HepG2 (cell line): ENCODE measurements around the gene ATG4D. TPM values are rescaled to one million over a fixed set of nuclear protein-coding genes. Genes with fewer than 3 reads are reported as not detected.
A peak's percentile ranks its signal among the peaks of the same experiment; 100 is the strongest.

Experiments
- GABPA ChIP-seq, 2 experiments: IDR thresholded peaks; 2 replicates each; pipeline ENCODE4 v1.6.1; 2011 to 2016; ENCODE audit warnings: low read depth in 2 of 2, low read length in 1 of 2, missing biosample characterization in 1 of 2, missing genetic modification characterization in 1 of 2
- KLF6 ChIP-seq: IDR thresholded peaks from 2 replicates; pipeline ENCODE4 v1.8.0; 2016; ENCODE audit warnings: missing biosample characterization, missing genetic modification reagents
- LCORL ChIP-seq, 2 experiments: fragments of 450-650 bp in 1 of 2; sonication (generic) in 1 of 2; formaldehyde crosslinking in 1 of 2; IDR thresholded peaks; 2 replicates each; pipeline versions ENCODE4 v1.5.0 to v1.6.1; 2017 to 2020; ENCODE audit warnings: antibody characterized with exemption in 1 of 2, missing genetic modification reagents in 1 of 2
- NCOR1 ChIP-seq: fragments of 200-600 bp; sonication (generic); IDR thresholded peaks from 2 replicates; pipeline ENCODE4 v1.7.0; 2017; ENCODE audit warnings: antibody characterized with exemption, low read length, borderline replicate concordance
- POLR2G ChIP-seq: fragments of 200-400 bp; formaldehyde crosslinking; IDR thresholded peaks from 2 replicates; pipeline ENCODE4 v1.6.1; 2018; ENCODE audit warnings: mild to moderate bottlenecking, low read depth, low read length, moderate library complexity
- TBX3 ChIP-seq: fragments of 450-650 bp; IDR thresholded peaks from 2 replicates; pipeline ENCODE4 v1.6.1; 2017; ENCODE audit warnings: antibody characterized with exemption, mild to moderate bottlenecking, inconsistent platforms, borderline replicate concordance
- THAP8 ChIP-seq: sonication (generic); formaldehyde crosslinking; IDR thresholded peaks from 2 replicates; pipeline ENCODE4 v1.5.1; 2020; ENCODE audit warnings: missing genetic modification reagents, mild to moderate bottlenecking, borderline replicate concordance
- ZNF121 ChIP-seq: sonication (generic); formaldehyde crosslinking; IDR thresholded peaks from 2 replicates; pipeline ENCODE4 v1.5.0; 2020; ENCODE audit warnings: mild to moderate bottlenecking, missing genetic modification reagents
- ZNF770 ChIP-seq: sonication (generic); formaldehyde crosslinking; IDR thresholded peaks from 2 replicates; pipeline ENCODE4 v1.5.0; 2020; ENCODE audit warnings: mild to moderate bottlenecking, missing genetic modification reagents
- polyA plus RNA-seq, 8 experiments: library from polyadenylated mRNA; depleted of rRNA in 3 of 8; stranded (reverse) in 7 of 8; unstranded in 1 of 8; fragments of >200 nt; fragmentation: Illumina TruSeq in 4 of 8; extraction: Trizol in 4 of 8; gene quantifications; 2 replicates each; pipeline versions ENCODE4 v1.2.1 to v1.2.3, GENCODE V29; 2011 to 2016; ENCODE audit warnings: low read depth in 4 of 8, missing spikeins in 1 of 8, mixed read lengths in 1 of 8; ENCODE audit not compliant: insufficient read depth in 1 of 8
- total RNA-seq, 5 experiments: library from RNA; depleted of rRNA; stranded (reverse); fragments of >200 nt; fragmentation: Illumina TruSeq; extraction: Trizol; gene quantifications; 2 replicates each; pipeline ENCODE4 v1.2.3, GENCODE V29; 2016; ENCODE audit warnings: low read depth in 1 of 5
- TF ChIP-seq, protein P1 (sequence below), 2 experiments: IDR thresholded peaks; 2 replicates each; pipeline ENCODE4 v1.6.1; 2011 to 2012; ENCODE audit warnings: low read length in 2 of 2, borderline replicate concordance in 1 of 2, low read depth in 1 of 2, mild to moderate bottlenecking in 1 of 2, moderate library complexity in 1 of 2
- TF ChIP-seq, protein P2 (sequence below): IDR thresholded peaks from 2 replicates; pipeline ENCODE4 v1.6.1; 2012; ENCODE audit warnings: inconsistent platforms
- TF ChIP-seq, protein P3 (sequence below): sonication (generic); formaldehyde crosslinking; conservative IDR thresholded peaks from 2 replicates; pipeline ENCODE4 v1.4.0; 2020; ENCODE audit warnings: missing genetic modification reagents
- TF ChIP-seq, protein P4 (sequence below): sonication (generic); formaldehyde crosslinking; IDR thresholded peaks from 2 replicates; pipeline ENCODE4 v1.4.0; 2020; ENCODE audit warnings: missing genetic modification reagents
- TF ChIP-seq, protein P5 (sequence below): sonication (generic); formaldehyde crosslinking; IDR thresholded peaks from 2 replicates; pipeline ENCODE4 v1.4.0; 2020; ENCODE audit warnings: low read depth, mild to moderate bottlenecking, missing genetic modification reagents

The ATG4D gene
- total and polyA plus RNA-seq, 2 of the 13 experiments (the other 11 are each of a cell fraction or from before 2014, with no cell fraction given): 17.8 to 19.0 TPM

DNA sequence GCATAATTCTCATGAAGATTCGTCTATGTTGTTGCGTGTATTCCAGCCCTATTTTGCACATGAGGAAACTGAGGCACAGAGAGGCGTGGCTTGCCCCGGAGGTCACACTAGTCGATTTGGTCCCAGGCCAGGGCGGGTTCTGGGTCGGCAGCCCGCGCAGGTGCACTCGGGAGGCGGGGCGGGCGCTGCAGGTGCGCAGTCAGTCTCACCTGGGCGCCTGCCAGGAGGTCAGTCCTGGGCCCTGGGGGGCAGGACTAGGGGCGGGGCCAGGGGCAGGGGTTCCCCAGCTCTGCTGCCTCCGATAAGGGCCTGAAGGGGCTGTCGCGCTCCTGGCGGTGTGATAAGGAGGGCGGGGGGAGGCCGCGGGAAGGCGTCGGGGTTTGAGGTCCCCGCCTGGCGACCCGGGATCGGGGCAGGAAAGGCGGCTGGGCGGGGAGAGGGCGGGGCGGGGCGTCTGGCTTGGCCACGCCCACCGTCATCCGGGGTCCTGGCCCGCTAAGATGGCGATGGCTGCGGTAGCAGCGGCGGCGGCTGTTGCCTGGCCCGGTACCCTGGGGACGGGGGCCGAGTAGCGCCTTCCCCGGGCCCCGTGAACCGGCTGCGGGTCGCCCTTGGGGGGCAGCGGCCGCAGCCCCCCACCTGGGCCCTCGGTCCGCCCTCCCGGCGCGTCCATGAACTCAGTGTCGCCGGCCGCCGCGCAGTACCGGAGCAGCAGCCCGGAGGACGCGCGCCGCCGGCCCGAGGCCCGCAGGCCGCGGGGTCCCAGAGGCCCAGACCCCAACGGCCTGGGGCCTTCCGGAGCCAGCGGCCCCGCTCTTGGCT lies at the start of gene ATG4D (continued):
- TF ChIP-seq, protein P1, sequence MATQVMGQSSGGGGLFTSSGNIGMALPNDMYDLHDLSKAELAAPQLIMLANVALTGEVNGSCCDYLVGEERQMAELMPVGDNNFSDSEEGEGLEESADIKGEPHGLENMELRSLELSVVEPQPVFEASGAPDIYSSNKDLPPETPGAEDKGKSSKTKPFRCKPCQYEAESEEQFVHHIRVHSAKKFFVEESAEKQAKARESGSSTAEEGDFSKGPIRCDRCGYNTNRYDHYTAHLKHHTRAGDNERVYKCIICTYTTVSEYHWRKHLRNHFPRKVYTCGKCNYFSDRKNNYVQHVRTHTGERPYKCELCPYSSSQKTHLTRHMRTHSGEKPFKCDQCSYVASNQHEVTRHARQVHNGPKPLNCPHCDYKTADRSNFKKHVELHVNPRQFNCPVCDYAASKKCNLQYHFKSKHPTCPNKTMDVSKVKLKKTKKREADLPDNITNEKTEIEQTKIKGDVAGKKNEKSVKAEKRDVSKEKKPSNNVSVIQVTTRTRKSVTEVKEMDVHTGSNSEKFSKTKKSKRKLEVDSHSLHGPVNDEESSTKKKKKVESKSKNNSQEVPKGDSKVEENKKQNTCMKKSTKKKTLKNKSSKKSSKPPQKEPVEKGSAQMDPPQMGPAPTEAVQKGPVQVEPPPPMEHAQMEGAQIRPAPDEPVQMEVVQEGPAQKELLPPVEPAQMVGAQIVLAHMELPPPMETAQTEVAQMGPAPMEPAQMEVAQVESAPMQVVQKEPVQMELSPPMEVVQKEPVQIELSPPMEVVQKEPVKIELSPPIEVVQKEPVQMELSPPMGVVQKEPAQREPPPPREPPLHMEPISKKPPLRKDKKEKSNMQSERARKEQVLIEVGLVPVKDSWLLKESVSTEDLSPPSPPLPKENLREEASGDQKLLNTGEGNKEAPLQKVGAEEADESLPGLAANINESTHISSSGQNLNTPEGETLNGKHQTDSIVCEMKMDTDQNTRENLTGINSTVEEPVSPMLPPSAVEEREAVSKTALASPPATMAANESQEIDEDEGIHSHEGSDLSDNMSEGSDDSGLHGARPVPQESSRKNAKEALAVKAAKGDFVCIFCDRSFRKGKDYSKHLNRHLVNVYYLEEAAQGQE (IDR thresholded peaks at IDR 0.05; ENCODE audit: borderline replicate concordance in 1 of 2, low read depth in 1 of 2, low read length in 2 of 2): no peak; a peak in 1 of 4 replicates
- TF ChIP-seq, protein P2, sequence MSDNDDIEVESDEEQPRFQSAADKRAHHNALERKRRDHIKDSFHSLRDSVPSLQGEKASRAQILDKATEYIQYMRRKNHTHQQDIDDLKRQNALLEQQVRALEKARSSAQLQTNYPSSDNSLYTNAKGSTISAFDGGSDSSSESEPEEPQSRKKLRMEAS: peak; percentile 7; the same call in 1 of the 2 replicates
- TF ChIP-seq, protein P3, sequence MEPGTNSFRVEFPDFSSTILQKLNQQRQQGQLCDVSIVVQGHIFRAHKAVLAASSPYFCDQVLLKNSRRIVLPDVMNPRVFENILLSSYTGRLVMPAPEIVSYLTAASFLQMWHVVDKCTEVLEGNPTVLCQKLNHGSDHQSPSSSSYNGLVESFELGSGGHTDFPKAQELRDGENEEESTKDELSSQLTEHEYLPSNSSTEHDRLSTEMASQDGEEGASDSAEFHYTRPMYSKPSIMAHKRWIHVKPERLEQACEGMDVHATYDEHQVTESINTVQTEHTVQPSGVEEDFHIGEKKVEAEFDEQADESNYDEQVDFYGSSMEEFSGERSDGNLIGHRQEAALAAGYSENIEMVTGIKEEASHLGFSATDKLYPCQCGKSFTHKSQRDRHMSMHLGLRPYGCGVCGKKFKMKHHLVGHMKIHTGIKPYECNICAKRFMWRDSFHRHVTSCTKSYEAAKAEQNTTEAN (CRISPR knock-in tag): no peak
- TF ChIP-seq POLR2G (peak; percentile 74), ZNF121 (CRISPR knock-in tag) (no peak), LCORL (IDR thresholded peaks at IDR 0.05) (no peak), LCORL (CRISPR knock-in tag; IDR thresholded peaks at IDR 0.05) (peak; percentile 45; the same call in 1 of the 2 replicates), KLF6 (CRISPR knock-in tag) (peak; percentile 49; the same call in 1 of the 2 replicates), GABPA (IDR thresholded peaks at IDR 0.05; ENCODE audit: low read depth, low read length) (no peak), GABPA (CRISPR knock-in tag; IDR thresholded peaks at IDR 0.05; ENCODE audit: low read depth) (no peak), THAP8 (CRISPR knock-in tag) (no peak), TBX3 (no peak), NCOR1 (peak; percentile 19; the same call in 1 of the 2 replicates), ZNF770 (peak; percentile 73; the same call in 1 of the 2 replicates)
- TF ChIP-seq, protein P4, sequence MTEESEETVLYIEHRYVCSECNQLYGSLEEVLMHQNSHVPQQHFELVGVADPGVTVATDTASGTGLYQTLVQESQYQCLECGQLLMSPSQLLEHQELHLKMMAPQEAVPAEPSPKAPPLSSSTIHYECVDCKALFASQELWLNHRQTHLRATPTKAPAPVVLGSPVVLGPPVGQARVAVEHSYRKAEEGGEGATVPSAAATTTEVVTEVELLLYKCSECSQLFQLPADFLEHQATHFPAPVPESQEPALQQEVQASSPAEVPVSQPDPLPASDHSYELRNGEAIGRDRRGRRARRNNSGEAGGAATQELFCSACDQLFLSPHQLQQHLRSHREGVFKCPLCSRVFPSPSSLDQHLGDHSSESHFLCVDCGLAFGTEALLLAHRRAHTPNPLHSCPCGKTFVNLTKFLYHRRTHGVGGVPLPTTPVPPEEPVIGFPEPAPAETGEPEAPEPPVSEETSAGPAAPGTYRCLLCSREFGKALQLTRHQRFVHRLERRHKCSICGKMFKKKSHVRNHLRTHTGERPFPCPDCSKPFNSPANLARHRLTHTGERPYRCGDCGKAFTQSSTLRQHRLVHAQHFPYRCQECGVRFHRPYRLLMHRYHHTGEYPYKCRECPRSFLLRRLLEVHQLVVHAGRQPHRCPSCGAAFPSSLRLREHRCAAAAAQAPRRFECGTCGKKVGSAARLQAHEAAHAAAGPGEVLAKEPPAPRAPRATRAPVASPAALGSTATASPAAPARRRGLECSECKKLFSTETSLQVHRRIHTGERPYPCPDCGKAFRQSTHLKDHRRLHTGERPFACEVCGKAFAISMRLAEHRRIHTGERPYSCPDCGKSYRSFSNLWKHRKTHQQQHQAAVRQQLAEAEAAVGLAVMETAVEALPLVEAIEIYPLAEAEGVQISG (CRISPR knock-in tag): no peak
- TF ChIP-seq, protein P5, sequence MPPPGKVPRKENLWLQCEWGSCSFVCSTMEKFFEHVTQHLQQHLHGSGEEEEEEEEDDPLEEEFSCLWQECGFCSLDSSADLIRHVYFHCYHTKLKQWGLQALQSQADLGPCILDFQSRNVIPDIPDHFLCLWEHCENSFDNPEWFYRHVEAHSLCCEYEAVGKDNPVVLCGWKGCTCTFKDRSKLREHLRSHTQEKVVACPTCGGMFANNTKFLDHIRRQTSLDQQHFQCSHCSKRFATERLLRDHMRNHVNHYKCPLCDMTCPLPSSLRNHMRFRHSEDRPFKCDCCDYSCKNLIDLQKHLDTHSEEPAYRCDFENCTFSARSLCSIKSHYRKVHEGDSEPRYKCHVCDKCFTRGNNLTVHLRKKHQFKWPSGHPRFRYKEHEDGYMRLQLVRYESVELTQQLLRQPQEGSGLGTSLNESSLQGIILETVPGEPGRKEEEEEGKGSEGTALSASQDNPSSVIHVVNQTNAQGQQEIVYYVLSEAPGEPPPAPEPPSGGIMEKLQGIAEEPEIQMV (CRISPR knock-in tag): no peak
